ENCODE data around the gene MICAL2. TPM values are rescaled to one million over a fixed set of nuclear protein-coding genes. Genes with fewer than 3 reads are reported as not detected.

MICAL2 gene
- total RNA-seq, 1 experiment from 2014 or later = 62.9 TPM

DNA sequence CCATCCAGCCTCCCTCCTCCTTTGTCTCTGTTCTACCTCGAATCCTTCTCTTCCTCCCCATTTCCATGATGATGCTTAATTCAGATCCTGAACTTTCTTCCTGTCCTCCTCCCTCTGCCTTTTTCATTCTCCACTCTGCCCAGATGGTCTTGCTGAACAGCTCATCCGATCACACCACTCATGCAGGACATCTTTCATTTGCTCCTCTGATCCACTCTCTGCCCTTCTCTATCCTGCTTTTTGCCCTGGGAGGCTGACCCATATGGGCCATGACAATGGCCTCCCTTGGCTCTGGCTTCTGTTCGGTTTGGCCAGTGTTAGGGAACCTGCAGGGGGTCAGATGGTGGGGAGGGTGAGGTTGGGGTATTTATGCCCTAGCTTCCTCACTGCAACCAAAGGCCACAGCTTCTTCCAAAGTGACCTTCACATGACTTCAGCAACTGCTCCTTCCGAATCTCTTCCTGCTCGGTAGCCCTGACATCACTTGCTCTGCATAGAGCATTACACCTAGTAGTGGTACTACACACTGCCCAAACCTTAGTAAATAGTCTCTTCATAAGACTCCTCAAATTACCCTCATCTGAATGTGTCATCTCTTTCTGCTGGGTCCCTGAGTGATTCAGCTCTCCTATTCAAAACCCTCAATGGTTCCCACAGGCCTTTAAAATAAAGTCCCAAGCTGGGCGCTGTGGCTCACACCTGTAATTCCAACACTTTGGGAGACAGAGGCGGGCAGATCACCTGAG, 32.7 kb upstream of the MICAL2 start:
- Histone ChIP-seq H3K27ac (ENCODE audit: low read length) (peak overlapping the region; percentile 97), H3F3A (ENCODE audit: low read length, unreplicated experiment) (no peaks in the 10 kb centered on the region), H3K4me2 (ENCODE audit: low read length) (no peak overlapping the region), H4K20me1 (ENCODE audit: low read length) (no peaks in the 10 kb centered on the region), H3K9me3 (ENCODE audit: low read length) (no peaks in the 10 kb centered on the region), H3K9ac (ENCODE audit: low read length) (peak overlapping the region; percentile 33), H3K27me3 (ENCODE audit: low read length) (no peaks in the 10 kb centered on the region), H2AFZ (ENCODE audit: low read length) (no peak overlapping the region), H3K36me3 (ENCODE audit: low read depth, low read length) (no peaks in the 10 kb centered on the region), H3K4me1 (ENCODE audit: insufficient read depth, low read length) (peaks cover 30% of the 10 kb centered on the region), H3K9me2 (replicated peaks; ENCODE audit: low read length) (no peaks in the 10 kb centered on the region), H3K79me2 (ENCODE audit: low read length) (no peaks in the 10 kb centered on the region), H3K4me3 (ENCODE audit: low read length) (no peak overlapping the region)
- peak; percentile 63 for DNase-seq
- ChIA-PET POLR2A (ENCODE audit: unreplicated experiment) (interaction anchor here (0.7 kb wide), 1 partner anchor 39 kb away, joined by 17 read pairs; no protein-coding TSS in a partner anchor), CTCF (no interaction called here)
- TF ChIP-seq, protein P1, sequence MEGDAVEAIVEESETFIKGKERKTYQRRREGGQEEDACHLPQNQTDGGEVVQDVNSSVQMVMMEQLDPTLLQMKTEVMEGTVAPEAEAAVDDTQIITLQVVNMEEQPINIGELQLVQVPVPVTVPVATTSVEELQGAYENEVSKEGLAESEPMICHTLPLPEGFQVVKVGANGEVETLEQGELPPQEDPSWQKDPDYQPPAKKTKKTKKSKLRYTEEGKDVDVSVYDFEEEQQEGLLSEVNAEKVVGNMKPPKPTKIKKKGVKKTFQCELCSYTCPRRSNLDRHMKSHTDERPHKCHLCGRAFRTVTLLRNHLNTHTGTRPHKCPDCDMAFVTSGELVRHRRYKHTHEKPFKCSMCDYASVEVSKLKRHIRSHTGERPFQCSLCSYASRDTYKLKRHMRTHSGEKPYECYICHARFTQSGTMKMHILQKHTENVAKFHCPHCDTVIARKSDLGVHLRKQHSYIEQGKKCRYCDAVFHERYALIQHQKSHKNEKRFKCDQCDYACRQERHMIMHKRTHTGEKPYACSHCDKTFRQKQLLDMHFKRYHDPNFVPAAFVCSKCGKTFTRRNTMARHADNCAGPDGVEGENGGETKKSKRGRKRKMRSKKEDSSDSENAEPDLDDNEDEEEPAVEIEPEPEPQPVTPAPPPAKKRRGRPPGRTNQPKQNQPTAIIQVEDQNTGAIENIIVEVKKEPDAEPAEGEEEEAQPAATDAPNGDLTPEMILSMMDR (conservative IDR thresholded peaks at IDR 0.05; ENCODE audit: low read depth, low read length) = no peak
- TF ChIP-seq EZH2phosphoT487 (IDR thresholded peaks at IDR 0.05; ENCODE audit: borderline replicate concordance, low read length) (no peak), EZH2 (IDR thresholded peaks at IDR 0.05; ENCODE audit: low read length, unreplicated experiment) (no peak)
- no TSS peak for BruUV-seq (replicated peaks)
- intact Hi-C loops (cut with micrococcal nuclease) = no loop called here
- peak; percentile 60 for ATAC-seq

DNA sequence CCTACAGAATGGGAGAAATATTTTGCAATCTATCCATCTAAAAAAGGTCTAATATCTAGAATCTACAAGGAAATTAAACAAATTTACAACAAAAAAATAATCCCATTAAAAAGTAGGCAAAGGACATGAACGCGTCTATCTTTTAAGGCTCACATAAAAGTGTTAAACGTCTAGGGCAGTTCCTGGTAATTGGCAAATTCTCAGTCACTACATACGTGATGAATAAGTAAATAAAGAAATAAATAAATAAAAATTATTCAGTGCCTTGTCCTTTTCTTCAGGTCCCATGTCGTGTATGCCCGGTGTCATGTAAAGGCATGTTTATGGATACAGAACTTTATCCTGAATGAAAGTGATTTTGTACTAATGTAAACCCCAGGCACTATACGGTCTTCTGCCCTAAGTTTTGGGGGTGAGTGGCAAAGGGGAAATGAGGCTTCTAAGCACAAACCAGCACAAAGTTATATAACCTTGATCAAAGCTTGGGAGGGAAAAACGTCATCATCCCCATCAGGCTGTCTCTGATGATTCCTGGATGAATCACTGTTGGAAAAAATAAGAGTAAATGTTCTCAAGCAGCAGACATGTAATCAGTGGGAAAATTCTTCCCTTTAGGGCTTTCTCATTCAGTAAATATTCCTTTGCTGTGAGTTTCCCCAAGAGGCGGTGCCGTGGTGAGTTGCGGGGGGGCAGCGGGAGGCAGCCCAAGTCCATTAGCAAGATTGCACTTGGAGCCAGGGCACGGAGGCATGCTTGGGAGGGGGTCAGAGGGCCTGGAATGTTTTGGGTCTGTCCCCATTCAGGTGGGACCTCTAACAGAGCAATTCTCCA, 30.4 kb upstream of the MICAL2 start:
- Histone ChIP-seq H3K36me3 (ENCODE audit: low read depth, low read length) (no peaks in the 10 kb centered on the region), H3K9ac (ENCODE audit: low read length) (peak overlapping the region; percentile 81), H2AFZ (ENCODE audit: low read length) (no peak overlapping the region), H3K27ac (ENCODE audit: low read length) (peak overlapping the region; percentile 97), H3K27me3 (ENCODE audit: low read length) (no peaks in the 10 kb centered on the region), H3K4me3 (ENCODE audit: low read length) (no peak overlapping the region), H3K4me1 (ENCODE audit: insufficient read depth, low read length) (peaks cover 30% of the 10 kb centered on the region), H3K9me3 (ENCODE audit: low read length) (no peaks in the 10 kb centered on the region), H3K9me2 (replicated peaks; ENCODE audit: low read length) (no peaks in the 10 kb centered on the region), H4K20me1 (ENCODE audit: low read length) (no peaks in the 10 kb centered on the region), H3K79me2 (ENCODE audit: low read length) (no peaks in the 10 kb centered on the region), H3F3A (ENCODE audit: low read length, unreplicated experiment) (peaks cover 1% of the 10 kb centered on the region), H3K4me2 (ENCODE audit: low read length) (peak overlapping the region; percentile 50)
- intact Hi-C loops (cut with micrococcal nuclease) = loop anchor here (1.0 kb wide), 1 partner anchor 10 kb away; no protein-coding TSS in a partner anchor
- TSS peak; percentile 97 for BruUV-seq (replicated peaks)
- DNase-seq = peak; percentile 96
- ChIA-PET POLR2A (ENCODE audit: unreplicated experiment) (interaction anchor here (0.5 to 0.6 kb wide), 2 partner anchors 181 to 1149 kb away, joined by 3 read pairs; no protein-coding TSS in a partner anchor), CTCF (no interaction called here)
- TF ChIP-seq, protein P1 (conservative IDR thresholded peaks at IDR 0.05; ENCODE audit: low read depth, low read length) = no peak
- TF ChIP-seq EZH2 (IDR thresholded peaks at IDR 0.05; ENCODE audit: low read length, unreplicated experiment) = no peak
- TF ChIP-seq EZH2phosphoT487 (IDR thresholded peaks at IDR 0.05; ENCODE audit: borderline replicate concordance, low read length) = no peak
- peak; percentile 89 for ATAC-seq

Data from PC-3 (cell line).